Measurements from ENCODE around the gene TRIM25.

The TRIM25 gene

DNA sequence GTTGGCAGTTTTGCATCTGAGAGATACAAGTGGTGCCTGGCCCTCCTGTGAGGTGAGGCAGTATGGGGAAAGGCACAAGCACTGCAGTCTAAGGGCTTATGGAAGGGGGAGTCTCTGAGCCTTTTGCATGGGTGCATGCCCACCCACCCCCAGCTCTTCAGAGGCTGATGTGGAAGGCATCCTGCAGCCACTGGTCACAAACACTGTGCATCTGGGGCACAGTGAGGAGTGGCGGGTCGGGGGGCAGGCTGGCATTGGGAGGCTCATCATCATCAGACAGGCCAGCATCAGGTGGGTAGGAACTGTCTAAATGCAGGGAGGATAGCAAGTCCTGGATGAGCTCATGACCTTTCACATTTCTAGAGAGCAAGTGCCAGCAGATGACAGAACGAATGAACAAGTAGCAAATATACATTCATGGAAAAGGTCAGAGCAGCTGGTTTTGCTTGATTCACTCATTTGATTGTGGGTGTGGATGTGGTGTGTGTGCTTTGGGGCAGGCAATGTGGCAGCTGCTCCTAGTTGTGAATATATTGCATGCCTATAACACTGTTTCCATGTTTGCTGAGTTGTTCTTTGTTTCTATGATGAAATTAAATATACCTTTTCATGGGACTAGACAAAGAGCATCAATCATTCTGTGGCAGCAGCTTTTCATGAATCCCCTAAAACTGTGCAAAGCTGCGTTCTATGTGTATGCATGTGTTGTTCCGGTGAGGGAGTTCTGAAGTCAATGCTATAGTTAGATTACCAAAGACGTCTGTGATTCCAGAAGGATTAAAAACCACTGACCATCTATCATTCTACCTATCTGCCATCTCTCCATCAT is 29.2 kb downstream of the TRIM25 start:
- DNase-seq (ENCODE audit: low read depth): no peak
- no peak overlapping the region for H3K4me3 ChIP-seq (ENCODE audit: low read depth, low read length)
- TF ChIP-seq, protein P1, sequence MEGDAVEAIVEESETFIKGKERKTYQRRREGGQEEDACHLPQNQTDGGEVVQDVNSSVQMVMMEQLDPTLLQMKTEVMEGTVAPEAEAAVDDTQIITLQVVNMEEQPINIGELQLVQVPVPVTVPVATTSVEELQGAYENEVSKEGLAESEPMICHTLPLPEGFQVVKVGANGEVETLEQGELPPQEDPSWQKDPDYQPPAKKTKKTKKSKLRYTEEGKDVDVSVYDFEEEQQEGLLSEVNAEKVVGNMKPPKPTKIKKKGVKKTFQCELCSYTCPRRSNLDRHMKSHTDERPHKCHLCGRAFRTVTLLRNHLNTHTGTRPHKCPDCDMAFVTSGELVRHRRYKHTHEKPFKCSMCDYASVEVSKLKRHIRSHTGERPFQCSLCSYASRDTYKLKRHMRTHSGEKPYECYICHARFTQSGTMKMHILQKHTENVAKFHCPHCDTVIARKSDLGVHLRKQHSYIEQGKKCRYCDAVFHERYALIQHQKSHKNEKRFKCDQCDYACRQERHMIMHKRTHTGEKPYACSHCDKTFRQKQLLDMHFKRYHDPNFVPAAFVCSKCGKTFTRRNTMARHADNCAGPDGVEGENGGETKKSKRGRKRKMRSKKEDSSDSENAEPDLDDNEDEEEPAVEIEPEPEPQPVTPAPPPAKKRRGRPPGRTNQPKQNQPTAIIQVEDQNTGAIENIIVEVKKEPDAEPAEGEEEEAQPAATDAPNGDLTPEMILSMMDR (IDR thresholded peaks at IDR 0.05; ENCODE audit: control insufficient read depth, extremely low read depth, insufficient read depth): no peak

DNA sequence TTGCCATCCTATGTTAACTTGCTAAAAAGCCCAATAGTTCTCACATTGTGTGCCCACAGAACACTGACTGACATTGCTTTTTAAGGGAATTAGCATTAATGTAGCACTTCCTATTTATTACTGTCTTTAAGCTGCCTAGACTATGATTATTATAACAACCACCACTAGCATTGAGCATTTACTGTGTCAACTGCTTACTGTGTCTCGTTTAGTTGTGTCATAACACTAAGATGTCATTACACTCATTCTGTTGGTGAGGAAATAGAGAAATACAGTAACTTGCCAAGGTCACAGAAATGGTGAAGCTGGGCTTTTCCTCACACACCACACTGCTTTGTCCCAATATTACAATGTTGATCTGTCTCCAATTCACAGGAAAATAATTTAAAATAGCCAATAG is 30.2 kb downstream of the TRIM25 start:
- no peak overlapping the region for H3K4me3 ChIP-seq (ENCODE audit: low read depth, low read length)
- TF ChIP-seq, protein P1 (IDR thresholded peaks at IDR 0.05; ENCODE audit: control insufficient read depth, extremely low read depth, insufficient read depth): no peak
- DNase-seq (ENCODE audit: low read depth): no peak

DNA sequence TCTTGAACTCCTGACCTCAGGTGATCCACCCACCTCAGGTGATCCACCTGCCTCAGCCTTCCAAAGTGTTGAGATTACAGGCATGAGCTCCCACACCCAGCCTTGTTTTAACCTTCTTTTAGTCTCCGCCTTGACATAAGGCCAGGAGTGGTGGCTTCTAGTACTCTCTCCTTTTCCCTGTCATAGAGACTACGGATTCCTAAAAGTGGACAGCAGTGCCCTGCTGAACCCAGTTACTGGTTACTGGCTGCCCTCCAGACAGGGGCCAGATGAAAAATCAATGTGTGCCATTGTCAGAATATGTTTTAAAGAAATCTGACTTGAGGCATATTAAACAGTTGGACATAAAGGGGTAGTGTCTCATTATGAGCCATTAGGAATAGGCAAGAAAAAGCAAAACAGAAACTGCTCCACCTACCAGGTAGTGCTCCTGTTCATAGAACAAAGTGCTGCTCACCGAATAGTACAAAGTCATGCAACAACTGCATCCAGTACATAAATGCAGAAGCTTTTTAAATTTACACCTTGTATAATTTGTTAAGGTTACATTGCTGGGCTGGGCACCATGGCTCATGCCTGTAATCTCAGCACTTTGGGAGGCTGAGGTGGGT is 32.1 kb downstream of the TRIM25 start:
- no peak overlapping the region for H3K4me3 ChIP-seq (ENCODE audit: low read depth, low read length)
- no peak for DNase-seq (ENCODE audit: low read depth)
- TF ChIP-seq, protein P1 (IDR thresholded peaks at IDR 0.05; ENCODE audit: control insufficient read depth, extremely low read depth, insufficient read depth): no peak

DNA sequence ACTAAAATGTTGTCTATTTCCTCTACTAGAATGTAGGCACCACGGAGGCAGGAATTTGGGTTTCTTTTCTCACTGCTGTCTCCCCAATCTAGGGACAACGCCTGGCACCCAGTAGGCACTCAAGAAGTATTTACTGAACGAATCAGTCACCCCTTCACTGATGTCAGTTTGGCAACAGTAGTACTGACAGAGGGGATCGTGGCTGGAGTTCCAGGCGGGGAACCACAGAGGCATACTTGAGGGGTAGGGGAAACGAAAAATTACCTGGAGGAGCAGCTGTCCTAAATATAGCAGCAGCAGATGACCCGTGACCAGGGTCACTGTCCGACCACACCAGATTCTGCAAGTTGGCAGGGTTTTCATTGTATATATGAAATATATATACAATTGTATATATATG is 33.3 kb downstream of the TRIM25 start:
- no peak for DNase-seq (ENCODE audit: low read depth)
- TF ChIP-seq, protein P1 (IDR thresholded peaks at IDR 0.05; ENCODE audit: control insufficient read depth, extremely low read depth, insufficient read depth): no peak
- H3K4me3 ChIP-seq (ENCODE audit: low read depth, low read length): no peak overlapping the region

DNA sequence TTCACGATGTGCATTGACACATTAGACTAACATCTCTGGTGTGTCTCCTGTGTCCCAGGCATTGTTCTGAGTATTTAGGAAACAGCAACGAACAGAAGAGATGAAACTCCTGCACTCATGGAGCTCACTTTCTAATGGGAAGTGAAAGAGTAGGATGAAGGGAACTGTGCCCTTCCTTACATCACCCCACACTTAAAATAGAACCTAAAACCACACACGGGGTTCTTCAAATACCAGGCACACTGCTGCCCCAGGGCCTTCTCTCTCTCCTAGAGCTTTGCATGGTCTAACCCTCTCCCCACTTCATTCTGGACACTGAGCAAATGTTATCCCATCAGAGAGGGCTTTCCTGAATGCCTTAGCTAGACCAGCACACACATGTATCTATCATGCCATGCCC is 33.7 kb downstream of the TRIM25 start:
- TF ChIP-seq, protein P1 (IDR thresholded peaks at IDR 0.05; ENCODE audit: control insufficient read depth, extremely low read depth, insufficient read depth): no peak
- no peak for DNase-seq (ENCODE audit: low read depth)
- no peak overlapping the region for H3K4me3 ChIP-seq (ENCODE audit: low read depth, low read length)

DNA sequence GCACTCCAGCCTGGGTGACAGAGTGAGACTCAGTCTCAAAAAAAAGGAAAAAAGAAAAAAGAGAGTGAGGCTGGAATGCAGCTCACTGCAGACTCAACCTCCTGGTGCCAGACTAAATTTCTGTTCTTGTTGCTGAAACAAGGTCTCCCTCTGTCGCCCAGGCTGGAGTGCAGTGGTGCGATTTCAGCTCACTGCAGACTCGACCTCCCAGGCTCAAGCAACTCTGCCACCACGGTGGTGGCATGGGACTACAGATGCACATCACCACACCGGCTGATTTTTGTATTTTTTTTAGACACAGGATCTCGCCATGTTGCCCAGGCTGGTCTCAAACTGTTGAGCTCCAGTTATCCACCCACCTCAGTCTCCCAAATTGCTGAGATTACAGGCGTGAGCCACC is 34.6 kb downstream of the TRIM25 start:
- TF ChIP-seq, protein P1 (IDR thresholded peaks at IDR 0.05; ENCODE audit: control insufficient read depth, extremely low read depth, insufficient read depth): no peak
- no peak for DNase-seq (ENCODE audit: low read depth)
- no peak overlapping the region for H3K4me3 ChIP-seq (ENCODE audit: low read depth, low read length)

Measured in LNCaP clone FGC (cell line).